Measurements from ENCODE around the gene COL11A1. TPM values are rescaled to one million over a fixed set of nuclear protein-coding genes. Genes with fewer than 3 reads are reported as not detected.
"Not testable (repeated sequence)": the region's sequence is repeated elsewhere in the genome, so short reads cannot be mapped to it uniquely, and the experiment has no call there.

The COL11A1 gene
- total RNA-seq, 1 donor from 2014 or later = 13.7 TPM

- DNase-seq (ENCODE audit: low read depth) = no peak
These were observed 271.3 kb downstream of the COL11A1 start for GRCh38 chr1:102836991-102837390.

- DNase-seq (ENCODE audit: low read depth) = no peak
These were observed 273.5 kb downstream of the COL11A1 start for GRCh38 chr1:102834688-102835320.

GRCh38 chr1:102833151-102833550, 275.2 kb downstream of the COL11A1 start:
- no peak for DNase-seq (ENCODE audit: low read depth)

- not testable (repeated sequence) for DNase-seq (ENCODE audit: low read depth)
These were observed 281.6 kb downstream of the COL11A1 start for GRCh38 chr1:102826706-102827105.

All from renal cortical epithelial cell (primary cell).